Adipocyte (in vitro differentiated cells): ENCODE data around the gene TMEM178A.

ENCODE experiments used
- DNase-seq: peaks from one replicate; pipeline ENCODE4 v3.0.0-alpha.2; 2015; ENCODE audit warnings: low read depth
- H3K27me3 ChIP-seq: replicated peaks from 2 replicates; pipeline ENCODE4 v1.7.0; 2013; ENCODE audit warnings: mild to moderate bottlenecking, low read length, moderate library complexity; ENCODE audit not compliant: control insufficient read depth, insufficient read depth
- H3K36me3 ChIP-seq: 2 replicates; pipeline ENCODE4 v1.7.0; 2013; ENCODE audit warnings: low read length, mild to moderate bottlenecking, moderate library complexity; ENCODE audit not compliant: control insufficient read depth, insufficient read depth, severe bottlenecking
- H3K4me1 ChIP-seq: 2 replicates; pipeline ENCODE4 v1.7.0; 2013; ENCODE audit warnings: mild to moderate bottlenecking, low read length, moderate library complexity; ENCODE audit not compliant: control insufficient read depth, insufficient read depth
- H3K4me3 ChIP-seq: 2 replicates; pipeline ENCODE4 v1.7.0; 2013; ENCODE audit warnings: mild to moderate bottlenecking, low read length, moderate library complexity
- H3K9ac ChIP-seq: 2 replicates; pipeline ENCODE4 v1.7.0; 2013; ENCODE audit warnings: mild to moderate bottlenecking, low read length, moderate library complexity
- H3K9me3 ChIP-seq: 2 replicates; pipeline ENCODE4 v1.7.0; 2013; ENCODE audit warnings: mild to moderate bottlenecking, low read length, moderate library complexity; ENCODE audit not compliant: control insufficient read depth

Gene TMEM178A

GRCh38 chr2:39678170-39678569 is 12.5 kb downstream of the TMEM178A start:
- Histone ChIP-seq H3K36me3 (no peaks in the 10 kb centered on the region), H3K27me3 (peaks cover 3% of the 10 kb centered on the region), H3K4me3 (no peak overlapping the region), H3K9ac (no peak overlapping the region), H3K4me1 (no peaks in the 10 kb centered on the region), H3K9me3 (peaks cover 13% of the 10 kb centered on the region)
- no peak for DNase-seq

- no peak for DNase-seq
Observed at GRCh38 chr2:39679805-39680204, 14.1 kb downstream of the TMEM178A start.

GRCh38 chr2:39682066-39682692 is 16.5 kb downstream of the TMEM178A start:
- no peaks in the 10 kb centered on the region for H3K4me1 ChIP-seq
- peaks cover 13% of the 10 kb centered on the region for H3K9me3 ChIP-seq
- H3K36me3 ChIP-seq = no peaks in the 10 kb centered on the region
- no peak for DNase-seq
- H3K4me3 ChIP-seq = no peak overlapping the region
- no peaks in the 10 kb centered on the region for H3K27me3 ChIP-seq
- H3K9ac ChIP-seq = no peak overlapping the region

More at GRCh38 chr2:39679805-39680204, 14.1 kb downstream of the TMEM178A start:
- Histone ChIP-seq H3K27me3 (no peaks in the 10 kb centered on the region), H3K9ac (no peak overlapping the region), H3K4me3 (no peak overlapping the region), H3K36me3 (no peaks in the 10 kb centered on the region), H3K4me1 (no peaks in the 10 kb centered on the region), H3K9me3 (peaks cover 13% of the 10 kb centered on the region)

- H3K9ac ChIP-seq = no peak overlapping the region
- DNase-seq = no peak
Observed at GRCh38 chr2:39683022-39683699, 17.4 kb downstream of the TMEM178A start.

GRCh38 chr2:39684464-39684863 is 18.7 kb downstream of the TMEM178A start:
- no peak overlapping the region for H3K9ac ChIP-seq
- no peaks in the 10 kb centered on the region for H3K27me3 ChIP-seq
- DNase-seq = no peak
- no peaks in the 10 kb centered on the region for H3K9me3 ChIP-seq
- no peak overlapping the region for H3K4me3 ChIP-seq
- H3K4me1 ChIP-seq = no peaks in the 10 kb centered on the region
- H3K36me3 ChIP-seq = no peaks in the 10 kb centered on the region

More at GRCh38 chr2:39683022-39683699, 17.4 kb downstream of the TMEM178A start:
- no peaks in the 10 kb centered on the region for H3K36me3 ChIP-seq
- H3K4me1 ChIP-seq = no peaks in the 10 kb centered on the region
- H3K4me3 ChIP-seq = no peak overlapping the region
- no peaks in the 10 kb centered on the region for H3K27me3 ChIP-seq
- H3K9me3 ChIP-seq = peaks cover 7% of the 10 kb centered on the region

GRCh38 chr2:39685126-39685525 is 19.4 kb downstream of the TMEM178A start:
- Histone ChIP-seq H3K4me1 (no peaks in the 10 kb centered on the region), H3K36me3 (no peaks in the 10 kb centered on the region), H3K9me3 (no peaks in the 10 kb centered on the region), H3K27me3 (no peaks in the 10 kb centered on the region), H3K4me3 (no peak overlapping the region), H3K9ac (no peak overlapping the region)
- DNase-seq = no peak

- no peak overlapping the region for H3K4me3 ChIP-seq
- peaks cover 12% of the 10 kb centered on the region for H3K9me3 ChIP-seq
- no peaks in the 10 kb centered on the region for H3K36me3 ChIP-seq
- H3K27me3 ChIP-seq = no peaks in the 10 kb centered on the region
- no peaks in the 10 kb centered on the region for H3K4me1 ChIP-seq
- DNase-seq = no peak
- no peak overlapping the region for H3K9ac ChIP-seq
Observed at GRCh38 chr2:39686456-39686855, 20.7 kb downstream of the TMEM178A start.

- DNase-seq = no peak
Observed at GRCh38 chr2:39688181-39688580, 22.5 kb downstream of the TMEM178A start.

GRCh38 chr2:39689272-39689841 is 23.6 kb downstream of the TMEM178A start:
- Histone ChIP-seq H3K9me3 (peaks cover 13% of the 10 kb centered on the region), H3K9ac (no peak overlapping the region), H3K27me3 (no peaks in the 10 kb centered on the region), H3K36me3 (no peaks in the 10 kb centered on the region), H3K4me3 (no peak overlapping the region), H3K4me1 (no peaks in the 10 kb centered on the region)
- DNase-seq = no peak

More at GRCh38 chr2:39688181-39688580, 22.5 kb downstream of the TMEM178A start:
- Histone ChIP-seq H3K36me3 (no peaks in the 10 kb centered on the region), H3K9ac (no peak overlapping the region), H3K4me3 (no peak overlapping the region), H3K27me3 (no peaks in the 10 kb centered on the region), H3K4me1 (no peaks in the 10 kb centered on the region), H3K9me3 (peaks cover 13% of the 10 kb centered on the region)

GRCh38 chr2:39689876-39690275 is 24.2 kb downstream of the TMEM178A start:
- peaks cover 13% of the 10 kb centered on the region for H3K9me3 ChIP-seq
- no peaks in the 10 kb centered on the region for H3K36me3 ChIP-seq
- no peaks in the 10 kb centered on the region for H3K27me3 ChIP-seq
- no peak overlapping the region for H3K4me3 ChIP-seq
- no peak for DNase-seq
- H3K4me1 ChIP-seq = no peaks in the 10 kb centered on the region
- no peak overlapping the region for H3K9ac ChIP-seq

GRCh38 chr2:39693245-39693644 is 27.5 kb downstream of the TMEM178A start:
- Histone ChIP-seq H3K36me3 (no peaks in the 10 kb centered on the region), H3K9ac (no peak overlapping the region), H3K27me3 (no peaks in the 10 kb centered on the region), H3K4me1 (peaks cover 9% of the 10 kb centered on the region), H3K4me3 (no peak overlapping the region), H3K9me3 (peaks cover 13% of the 10 kb centered on the region)
- DNase-seq = no peak
